NCI-H345 treated with DMSO at 0.1 percent for 48 hours (cell line): ENCODE data around the gene ATP6V1C2.
"Not testable (repeated sequence)": the region's sequence is repeated elsewhere in the genome, so short reads cannot be mapped to it uniquely, and the experiment has no call there.

Source experiments
- DNase-seq: peaks from one replicate; lab custom pipeline; 2025; ENCODE audit not compliant: unreplicated experiment; lab: John Stamatoyannopoulos, UW

Gene ATP6V1C2

DNA sequence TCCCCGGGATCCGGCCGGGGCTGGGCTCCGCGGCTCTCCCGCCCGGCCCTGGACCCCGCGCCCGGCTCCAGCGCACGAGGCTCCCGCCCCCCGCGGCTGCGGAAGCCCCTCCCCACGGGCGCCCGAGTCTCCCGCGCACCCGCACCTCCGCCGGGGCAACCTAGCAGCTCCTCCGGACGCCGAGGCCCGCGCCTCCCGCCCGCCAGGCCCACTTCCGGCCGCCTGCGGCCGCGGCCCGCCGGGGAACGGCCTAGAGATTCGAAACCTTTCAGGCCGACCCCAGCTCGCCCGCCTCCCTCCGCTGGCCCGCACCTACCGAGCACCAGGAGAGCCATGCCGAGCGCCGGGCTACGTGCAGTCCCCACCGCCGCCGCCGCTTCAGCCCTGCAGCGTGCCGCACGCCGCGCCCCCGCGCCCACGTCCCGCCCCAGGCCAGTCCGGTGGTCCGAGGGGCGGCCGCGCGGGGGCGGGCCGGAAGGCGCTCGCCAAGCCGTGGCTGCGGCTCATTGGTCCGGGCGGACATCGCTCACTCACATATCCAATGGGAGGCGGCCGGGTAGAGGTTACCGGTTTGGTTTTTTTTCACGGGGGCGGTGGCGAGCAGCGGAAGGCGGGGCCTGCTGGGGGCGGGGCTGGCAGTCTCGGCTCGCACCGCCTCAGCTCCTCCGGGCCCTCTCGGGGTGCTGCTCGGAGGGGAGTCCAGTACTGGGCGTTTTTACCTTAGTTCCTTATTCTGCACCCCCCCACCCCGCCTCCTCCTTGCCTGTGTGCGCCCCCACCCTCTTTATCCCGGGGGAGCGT, 91.1 kb downstream of the ATP6V1C2 start, which contains the start of gene PDIA6:
Gene PDIA6 (minus strand): TSS at position 424 of the 801 bp plus-strand sequence. CDS start 89 bp downstream, at position 335.
- DNase-seq, result peak; percentile 95

DNA sequence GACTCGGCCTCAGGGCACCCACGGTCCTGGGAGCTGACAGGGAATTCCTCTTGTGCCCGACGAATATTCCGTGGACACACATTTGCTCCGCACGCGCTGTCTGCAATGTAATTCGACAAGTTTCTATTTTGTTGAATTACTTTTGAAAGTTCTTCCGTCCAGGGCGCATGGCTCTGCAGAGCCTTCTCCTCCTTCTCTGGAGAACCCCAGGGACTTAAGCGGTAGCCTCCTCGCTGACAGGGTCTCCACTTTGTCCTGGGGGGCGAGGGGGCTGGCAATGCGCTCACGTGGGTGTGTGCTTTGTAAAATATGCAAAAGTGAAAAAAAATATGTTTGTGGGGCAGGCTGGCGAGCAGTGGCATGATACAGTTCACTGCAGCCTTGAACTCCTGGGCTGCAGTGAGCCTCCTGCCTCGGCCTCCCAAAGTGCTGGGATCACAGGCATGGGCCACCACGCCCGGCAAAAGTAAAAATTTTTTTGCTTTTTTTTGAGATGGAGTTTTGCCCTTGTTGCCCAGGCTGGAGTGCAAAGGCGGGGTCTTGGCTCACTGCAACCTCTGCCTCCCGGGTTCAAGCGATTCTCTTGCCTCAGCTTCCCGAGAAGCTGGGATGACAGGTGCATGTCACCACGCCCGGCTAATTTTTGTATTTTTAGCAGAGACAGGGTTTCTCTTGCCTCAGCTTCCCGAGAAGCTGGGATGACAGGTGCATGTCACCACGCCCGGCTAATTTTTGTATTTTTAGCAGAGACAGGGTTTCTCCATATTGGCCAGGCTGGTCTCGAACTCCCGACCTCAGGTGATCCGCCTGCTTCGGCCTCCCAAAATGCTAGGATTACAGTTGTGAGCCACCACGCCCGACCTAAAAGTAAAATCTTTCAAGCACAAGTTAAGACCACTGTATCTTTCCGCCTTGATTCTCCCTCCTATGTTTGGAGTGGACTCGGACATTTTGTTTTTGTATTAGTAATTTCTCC, 92.0 kb downstream of the ATP6V1C2 start:
- peak; percentile 73 for DNase-seq

DNA sequence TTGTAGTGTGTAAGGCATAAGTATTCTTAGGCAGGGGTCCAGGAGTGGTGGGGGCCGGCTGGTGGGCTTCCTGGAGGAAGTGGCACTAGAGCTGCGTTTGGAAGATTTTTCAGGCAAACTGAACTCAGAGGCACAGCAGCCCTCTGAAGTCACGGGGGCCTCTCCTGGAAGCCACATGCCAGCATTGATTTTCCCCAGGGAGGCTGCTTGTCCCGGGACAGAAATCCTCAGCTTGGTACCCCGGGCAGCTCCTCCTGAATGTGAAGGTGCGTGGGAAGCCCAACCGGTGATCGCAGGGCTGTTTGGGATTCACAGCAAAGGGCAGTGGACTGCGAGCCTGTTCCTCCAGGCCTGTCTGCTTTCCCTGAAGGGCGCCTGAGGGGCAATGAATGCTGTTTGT, 92.7 kb downstream of the ATP6V1C2 start:
- no peak for DNase-seq

DNA sequence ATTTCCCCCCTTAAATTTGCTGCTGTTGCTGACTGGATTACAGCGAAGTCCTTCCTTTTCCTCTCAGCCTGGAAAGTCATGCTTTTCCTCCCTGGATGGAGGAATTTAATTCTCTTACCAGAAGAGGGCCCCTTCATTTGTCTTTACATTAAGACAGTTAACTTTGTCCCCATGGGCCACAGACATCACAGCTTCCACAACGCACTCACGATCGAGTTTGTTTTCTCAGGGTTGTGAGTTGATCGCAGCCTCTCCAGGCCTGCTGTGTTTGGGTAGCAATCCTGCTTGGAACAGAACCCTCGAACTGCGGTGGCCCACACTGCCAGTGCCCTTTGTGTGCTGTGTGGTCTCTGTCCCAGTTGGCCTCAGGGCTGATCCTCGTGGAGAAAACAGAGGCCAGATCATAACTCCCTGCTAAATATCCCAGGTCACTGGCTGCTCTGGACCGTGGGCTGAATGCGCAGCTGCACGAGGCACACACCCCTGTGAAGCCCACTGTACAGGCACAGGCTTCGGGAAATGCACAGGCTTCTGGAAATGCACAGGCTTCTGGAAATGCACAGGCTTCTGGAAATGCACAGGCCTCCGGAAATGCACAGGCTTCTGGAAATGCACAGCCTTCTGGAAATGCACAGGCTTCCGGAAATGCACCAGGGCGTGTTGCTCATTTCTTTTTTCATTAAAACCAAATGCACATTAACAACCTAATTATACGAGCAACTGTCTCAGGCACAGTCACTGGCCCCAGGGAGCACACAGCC, 93.3 kb downstream of the ATP6V1C2 start:
- DNase-seq, result no peak

GRCh38 chr2:10817413-10817812, 96.0 kb downstream of the ATP6V1C2 start:
- DNase-seq, result no peak

DNA sequence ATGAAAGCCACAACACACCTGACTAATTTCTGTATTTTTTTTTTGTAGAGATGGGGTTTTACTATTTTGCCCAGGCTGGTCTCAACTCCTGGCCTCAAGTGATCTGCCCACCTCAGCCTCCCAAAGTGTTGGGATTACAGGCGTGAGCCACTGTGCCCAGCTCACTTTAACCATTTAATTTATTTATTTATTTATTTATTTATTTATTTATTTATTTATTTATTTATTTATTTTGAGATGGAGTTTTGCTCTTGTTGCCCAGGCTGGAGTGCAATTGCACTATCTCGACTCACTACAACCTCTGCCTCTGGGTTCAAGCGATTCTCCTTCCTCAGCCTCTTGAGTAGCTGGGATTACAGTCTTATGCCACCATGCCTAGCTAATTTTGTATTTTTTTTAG, 96.9 kb downstream of the ATP6V1C2 start:
- not testable (repeated sequence) for DNase-seq

GRCh38 chr2:10818984-10819383, 97.6 kb downstream of the ATP6V1C2 start:
- DNase-seq, result no peak

GRCh38 chr2:10819714-10820314, 98.4 kb downstream of the ATP6V1C2 start:
- no peak for DNase-seq

- DNase-seq, result no peak
Observed at GRCh38 chr2:10820562-10820961, 99.1 kb downstream of the ATP6V1C2 start.

DNA sequence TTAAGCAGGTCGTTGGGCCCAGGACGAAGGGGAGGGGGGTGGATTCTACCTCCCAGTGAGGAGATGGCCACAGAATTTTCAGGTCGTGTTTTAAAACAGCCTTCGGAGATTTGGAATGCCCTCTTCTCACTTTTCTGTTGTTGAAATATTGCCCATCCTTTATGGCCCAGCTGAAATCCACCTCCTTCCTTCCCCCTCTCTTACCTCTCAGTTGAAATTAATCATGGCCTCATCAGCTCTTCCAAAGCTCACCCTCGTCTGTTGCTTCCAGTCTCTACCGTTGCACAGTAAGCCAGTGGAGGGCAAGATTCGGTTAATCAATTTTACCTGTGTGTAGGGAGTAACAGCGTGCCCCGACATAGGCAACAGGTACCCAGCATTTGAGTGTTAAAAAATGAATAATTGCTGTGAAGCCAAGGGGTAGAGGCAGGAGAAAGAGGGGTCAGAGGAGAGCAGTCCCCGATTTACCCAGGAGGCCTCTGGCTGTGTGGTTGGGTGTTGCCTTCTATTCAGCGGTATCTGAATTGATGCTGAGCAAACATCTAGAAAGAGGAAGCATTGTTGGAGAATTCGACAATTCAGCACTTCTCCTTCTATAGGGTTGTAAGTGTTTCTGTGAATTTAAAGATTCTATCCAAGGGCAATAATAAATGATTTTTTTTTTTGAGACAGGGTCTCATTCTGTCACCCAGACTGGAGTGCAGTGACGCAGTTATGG, 99.7 kb downstream of the ATP6V1C2 start:
- DNase-seq, result no peak

DNA sequence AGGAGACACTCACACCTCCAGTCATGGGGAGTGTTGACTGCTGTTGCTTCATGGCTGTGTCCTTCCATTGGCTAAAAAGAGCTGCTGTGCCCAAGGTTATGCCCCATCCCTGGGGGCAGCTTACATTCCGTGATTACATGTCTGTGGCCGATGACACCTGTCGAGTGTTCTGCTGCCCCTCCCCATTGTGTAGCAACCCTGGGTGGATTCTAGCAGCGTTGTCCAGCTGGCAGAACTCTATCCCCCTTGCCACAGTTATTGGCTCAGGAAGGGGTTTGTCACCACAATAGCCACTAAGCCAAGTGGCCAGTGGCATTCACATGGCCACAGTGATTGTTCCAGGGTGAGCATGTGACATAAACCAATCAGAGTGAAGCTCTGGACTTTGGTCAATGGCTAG, 102.8 kb downstream of the ATP6V1C2 start:
- DNase-seq, result no peak

- DNase-seq, result no peak
Observed at GRCh38 chr2:10826026-10826425, 104.6 kb downstream of the ATP6V1C2 start.

- no peak for DNase-seq
Observed at GRCh38 chr2:10826625-10827024, 105.2 kb downstream of the ATP6V1C2 start.

- DNase-seq, result no peak
Observed at GRCh38 chr2:10828346-10828745, 106.9 kb downstream of the ATP6V1C2 start.

- DNase-seq, result no peak
Observed at GRCh38 chr2:10829299-10829698, 107.9 kb downstream of the ATP6V1C2 start.

DNA sequence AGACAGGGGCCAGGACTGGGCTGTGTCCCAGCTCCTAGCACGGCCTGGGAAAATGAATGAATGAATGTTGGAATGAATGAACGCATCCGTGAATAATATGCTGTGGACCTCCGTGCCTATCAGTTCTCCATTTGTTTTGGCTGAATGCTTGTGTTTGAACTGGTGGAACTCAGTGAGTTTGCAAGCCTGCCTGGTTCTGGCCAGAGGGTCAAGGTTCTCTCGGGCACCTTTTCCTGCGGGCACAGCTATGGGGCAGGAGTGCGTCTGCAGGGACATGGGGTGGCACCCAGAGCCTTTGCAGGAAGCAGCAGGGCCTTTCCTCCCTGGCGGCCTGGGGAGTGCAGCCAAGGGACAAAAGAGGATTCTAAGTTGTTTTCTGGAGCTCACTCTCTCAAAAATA, 108.8 kb downstream of the ATP6V1C2 start:
- no peak for DNase-seq

DNA sequence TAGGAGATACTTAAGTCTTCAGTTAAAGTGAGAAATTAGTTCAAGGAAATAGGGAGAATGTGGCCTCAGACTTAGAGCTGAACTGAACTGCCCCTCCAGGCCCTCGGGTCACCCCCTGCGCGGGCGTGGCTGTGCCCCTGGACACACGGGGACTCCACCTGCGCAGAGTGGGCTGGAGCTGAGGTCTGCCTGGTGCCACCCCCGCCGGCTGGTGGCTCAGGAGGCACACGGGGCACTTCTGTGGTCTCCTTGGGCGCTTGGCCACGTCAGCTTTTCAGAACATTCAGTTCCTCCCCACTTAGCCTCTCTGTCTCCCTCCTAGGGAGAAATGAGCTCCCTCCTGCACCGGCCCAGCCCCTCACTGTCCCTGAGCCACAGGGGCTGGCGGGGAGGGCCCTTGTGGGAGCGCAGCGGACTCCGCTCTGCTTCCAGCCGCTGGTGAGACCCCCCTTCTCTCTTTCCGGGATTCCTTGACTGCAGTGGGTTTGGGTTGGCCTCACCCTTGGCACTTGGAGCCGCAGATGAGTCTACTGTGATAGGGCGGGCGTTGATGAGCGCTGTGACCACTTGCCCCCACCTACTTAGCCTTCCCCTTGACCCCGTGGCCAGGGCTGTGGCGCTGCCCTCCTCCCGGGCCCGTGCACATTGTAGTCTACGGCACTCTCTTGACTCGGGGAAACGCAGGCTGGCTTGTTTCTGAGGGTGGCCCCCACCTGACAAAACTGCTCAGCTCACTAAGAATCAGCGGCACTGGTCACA, 109.4 kb downstream of the ATP6V1C2 start:
- DNase-seq, result no peak

DNA sequence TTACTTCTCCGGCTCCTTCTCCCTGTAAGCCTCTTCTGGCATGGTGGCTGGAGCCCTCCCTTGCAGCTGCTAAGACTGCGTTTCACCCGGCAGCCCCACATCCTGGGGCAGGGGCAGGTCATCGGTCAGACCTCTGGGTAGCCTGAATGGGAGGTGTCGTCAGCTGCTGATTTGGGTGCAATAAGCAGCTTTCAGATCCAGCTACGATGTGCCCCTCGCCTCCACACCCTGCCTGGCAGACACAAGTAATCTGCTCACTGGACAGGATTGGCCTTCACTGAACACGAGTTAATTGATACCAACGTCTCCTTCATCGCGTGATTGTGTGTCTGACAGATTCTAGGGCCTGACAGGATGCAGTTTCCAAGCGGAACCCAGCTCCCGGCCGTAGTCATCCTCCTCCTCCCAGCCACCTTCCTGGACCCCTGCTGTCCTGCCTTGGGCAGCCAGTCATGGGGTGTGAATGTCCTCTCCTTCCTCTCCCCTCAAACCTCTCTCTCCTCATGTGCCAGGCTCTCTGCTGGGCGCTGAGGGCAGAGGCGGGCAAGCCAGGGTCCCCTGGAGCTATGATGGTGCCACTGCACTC, 110.1 kb downstream of the ATP6V1C2 start:
- DNase-seq, result no peak
